ENCODE measurements around the gene TEKT5.

The TEKT5 gene

GRCh38 chr16:10669791-10670190, 24.9 kb downstream of the TEKT5 start:
- DNase-seq (ENCODE audit: low spot score), result no peak
- Histone ChIP-seq H2BK120ac (ENCODE audit: low read depth, low read length) (no peak overlapping the region), H3K4me1 (ENCODE audit: control insufficient read depth in 2 of 2, insufficient read depth in 1 of 2, low read depth in 1 of 2, low read length in 2 of 2) (no peaks in the 10 kb centered on the region), H3K23ac (ENCODE audit: low read depth, low read length, poor library complexity) (no peak overlapping the region), H3K14ac (ENCODE audit: low read length) (no peak overlapping the region), H3K9ac (ENCODE audit: low read depth, low read length, poor library complexity) (no peak overlapping the region), H2BK5ac (ENCODE audit: low read length) (no peak overlapping the region), H3K79me1 (ENCODE audit: low read depth, low read length) (no peaks in the 10 kb centered on the region), H2BK12ac (ENCODE audit: low read length) (no peak overlapping the region), H3K4ac (ENCODE audit: low read length) (no peak overlapping the region), H2AFZ (ENCODE audit: low read length) (no peak overlapping the region), H4K8ac (ENCODE audit: low read depth, low read length) (no peak overlapping the region), H3K9me3 (replicated peaks in 1 of 2; ENCODE audit: control insufficient read depth in 2 of 2, insufficient read depth in 1 of 2, low read depth in 1 of 2, low read length in 2 of 2) (no peaks in the 10 kb centered on the region), H3K27ac (replicated peaks; ENCODE audit: low read length) (no peak overlapping the region), H2AK5ac (ENCODE audit: low read depth, low read length) (no peak overlapping the region), H3K36me3 (replicated peaks in 1 of 2; ENCODE audit: control insufficient read depth in 2 of 2, insufficient read depth in 2 of 2, low read length in 2 of 2) (no peaks in the 10 kb centered on the region), H4K91ac (ENCODE audit: low read depth, low read length, poor library complexity) (no peak overlapping the region), H2BK15ac (ENCODE audit: low read length) (no peak overlapping the region), H3K27me3 (ENCODE audit: control insufficient read depth in 3 of 3, insufficient read depth in 3 of 3, low read depth in 1 of 3, low read length in 3 of 3) (peaks cover 0 to 10% (median 0%) of the 10 kb centered on the region in 3 experiments), H3K18ac (ENCODE audit: low read length) (peak overlapping the region; percentile 27), H3K4me2 (ENCODE audit: insufficient read depth, low read length, poor library complexity, severe bottlenecking) (no peak overlapping the region), H3K4me3 (ENCODE audit: low read length in 2 of 2) (no peak overlapping the region)
- WGBS, 2 donors (ENCODE audit: extremely low coverage in 2 of 2, insufficient read length in 2 of 2, insufficient replicate concordance in 1 of 2), result no CpG with 5 or more reads among the region's 4 CpGs

DNA sequence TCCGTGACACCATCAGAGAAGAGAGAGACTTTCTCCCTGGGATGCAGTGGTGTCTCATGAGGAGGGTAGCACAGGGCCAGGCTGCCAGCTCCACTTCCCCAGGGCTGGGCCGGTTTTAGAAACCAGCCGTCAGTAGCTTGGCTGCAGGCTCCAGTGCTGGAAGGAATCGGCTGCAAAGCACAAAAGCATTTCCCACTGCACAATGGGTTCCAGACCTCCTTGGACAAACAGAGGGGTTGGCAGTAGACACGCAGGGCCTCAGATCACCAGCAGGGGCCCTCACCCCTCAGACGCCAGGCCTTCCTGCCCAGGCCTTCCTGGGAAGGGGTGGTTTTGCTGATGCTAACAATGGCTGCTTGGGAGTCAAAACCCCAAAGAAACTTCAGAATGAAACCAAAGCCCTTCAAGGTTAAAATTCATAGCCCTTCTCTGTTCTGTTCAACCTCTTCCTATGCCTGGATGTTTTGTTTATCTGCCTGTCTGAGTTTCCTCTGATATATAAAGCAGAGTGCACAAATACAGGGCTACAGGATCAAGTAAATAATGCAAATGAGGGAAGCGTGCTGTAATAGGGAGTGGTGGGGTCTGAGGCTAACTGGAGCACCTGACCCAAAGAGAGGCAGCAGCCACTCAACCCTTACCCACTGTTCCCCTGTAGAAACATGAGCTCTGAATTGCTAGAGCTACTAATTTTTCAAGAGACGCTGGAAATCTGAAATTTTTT, 26.2 kb downstream of the TEKT5 start:
- peak; percentile 23 for DNase-seq (ENCODE audit: low spot score)
- Histone ChIP-seq H3K14ac (ENCODE audit: low read length) (no peak overlapping the region), H3K23ac (ENCODE audit: low read depth, low read length, poor library complexity) (no peak overlapping the region), H3K9me3 (replicated peaks in 1 of 2; ENCODE audit: control insufficient read depth in 2 of 2, insufficient read depth in 1 of 2, low read depth in 1 of 2, low read length in 2 of 2) (peaks cover 0 to 2% of the 10 kb centered on the region in 2 donors), H3K27ac (replicated peaks; ENCODE audit: low read length) (no peak overlapping the region), H3K18ac (ENCODE audit: low read length) (no peak overlapping the region), H3K27me3 (ENCODE audit: control insufficient read depth in 3 of 3, insufficient read depth in 3 of 3, low read depth in 1 of 3, low read length in 3 of 3) (peaks cover 0 to 10% (median 0%) of the 10 kb centered on the region in 3 experiments), H2BK5ac (ENCODE audit: low read length) (no peak overlapping the region), H3K79me1 (ENCODE audit: low read depth, low read length) (no peaks in the 10 kb centered on the region), H4K8ac (ENCODE audit: low read depth, low read length) (no peak overlapping the region), H4K91ac (ENCODE audit: low read depth, low read length, poor library complexity) (no peak overlapping the region), H3K4me3 (ENCODE audit: low read length in 2 of 2) (no peak overlapping the region), H2AK5ac (ENCODE audit: low read depth, low read length) (no peak overlapping the region), H2BK12ac (ENCODE audit: low read length) (no peak overlapping the region), H3K9ac (ENCODE audit: low read depth, low read length, poor library complexity) (no peak overlapping the region), H3K4me1 (ENCODE audit: control insufficient read depth in 2 of 2, insufficient read depth in 1 of 2, low read depth in 1 of 2, low read length in 2 of 2) (no peaks in the 10 kb centered on the region), H2BK15ac (ENCODE audit: low read length) (no peak overlapping the region), H2BK120ac (ENCODE audit: low read depth, low read length) (no peak overlapping the region), H3K4ac (ENCODE audit: low read length) (no peak overlapping the region), H2AFZ (ENCODE audit: low read length) (peak overlapping the region; percentile 76), H3K36me3 (replicated peaks in 1 of 2; ENCODE audit: control insufficient read depth in 2 of 2, insufficient read depth in 2 of 2, low read length in 2 of 2) (no peaks in the 10 kb centered on the region), H3K4me2 (ENCODE audit: insufficient read depth, low read length, poor library complexity, severe bottlenecking) (no peak overlapping the region)
- no CpG with 5 or more reads among the region's 8 CpGs for WGBS, 2 donors (ENCODE audit: extremely low coverage in 2 of 2, insufficient read length in 2 of 2, insufficient replicate concordance in 1 of 2)

- H3K4me1 ChIP-seq (ENCODE audit: control insufficient read depth in 2 of 2, insufficient read depth in 1 of 2, low read depth in 1 of 2, low read length in 2 of 2), result no peaks in the 10 kb centered on the region
- no peak overlapping the region for H4K91ac ChIP-seq (ENCODE audit: low read depth, low read length, poor library complexity)
- DNase-seq (ENCODE audit: low spot score), result no peak
- H3K4me2 ChIP-seq (ENCODE audit: insufficient read depth, low read length, poor library complexity, severe bottlenecking), result no peak overlapping the region
- no peak overlapping the region for H3K27ac ChIP-seq (replicated peaks; ENCODE audit: low read length)
- H3K79me1 ChIP-seq (ENCODE audit: low read depth, low read length), result no peaks in the 10 kb centered on the region
- no peak overlapping the region for H3K4me3 ChIP-seq (ENCODE audit: low read length in 2 of 2)
- H3K18ac ChIP-seq (ENCODE audit: low read length), result no peak overlapping the region
- H3K23ac ChIP-seq (ENCODE audit: low read depth, low read length, poor library complexity), result no peak overlapping the region
- H2BK120ac ChIP-seq (ENCODE audit: low read depth, low read length), result no peak overlapping the region
- no peaks in the 10 kb centered on the region for H3K36me3 ChIP-seq (replicated peaks in 1 of 2; ENCODE audit: control insufficient read depth in 2 of 2, insufficient read depth in 2 of 2, low read length in 2 of 2)
- no peak overlapping the region for H2BK15ac ChIP-seq (ENCODE audit: low read length)
- no CpG with 5 or more reads among the region's 8 CpGs for WGBS, 2 donors (ENCODE audit: extremely low coverage in 2 of 2, insufficient read length in 2 of 2, insufficient replicate concordance in 1 of 2)
- H4K8ac ChIP-seq (ENCODE audit: low read depth, low read length), result no peak overlapping the region
- H2BK5ac ChIP-seq (ENCODE audit: low read length), result no peak overlapping the region
- peaks cover 0 to 3% of the 10 kb centered on the region in 2 donors for H3K9me3 ChIP-seq (replicated peaks in 1 of 2; ENCODE audit: control insufficient read depth in 2 of 2, insufficient read depth in 1 of 2, low read depth in 1 of 2, low read length in 2 of 2)
- no peak overlapping the region for H3K14ac ChIP-seq (ENCODE audit: low read length)
- no peak overlapping the region for H2BK12ac ChIP-seq (ENCODE audit: low read length)
- H3K27me3 ChIP-seq (ENCODE audit: control insufficient read depth in 3 of 3, insufficient read depth in 3 of 3, low read depth in 1 of 3, low read length in 3 of 3), result peaks cover 0 to 6% (median 0%) of the 10 kb centered on the region in 3 experiments
- no peak overlapping the region for H2AFZ ChIP-seq (ENCODE audit: low read length)
- no peak overlapping the region for H3K9ac ChIP-seq (ENCODE audit: low read depth, low read length, poor library complexity)
- no peak overlapping the region for H2AK5ac ChIP-seq (ENCODE audit: low read depth, low read length)
- H3K4ac ChIP-seq (ENCODE audit: low read length), result no peak overlapping the region
Measured at GRCh38 chr16:10667239-10667638, 27.5 kb downstream of the TEKT5 start.

DNA sequence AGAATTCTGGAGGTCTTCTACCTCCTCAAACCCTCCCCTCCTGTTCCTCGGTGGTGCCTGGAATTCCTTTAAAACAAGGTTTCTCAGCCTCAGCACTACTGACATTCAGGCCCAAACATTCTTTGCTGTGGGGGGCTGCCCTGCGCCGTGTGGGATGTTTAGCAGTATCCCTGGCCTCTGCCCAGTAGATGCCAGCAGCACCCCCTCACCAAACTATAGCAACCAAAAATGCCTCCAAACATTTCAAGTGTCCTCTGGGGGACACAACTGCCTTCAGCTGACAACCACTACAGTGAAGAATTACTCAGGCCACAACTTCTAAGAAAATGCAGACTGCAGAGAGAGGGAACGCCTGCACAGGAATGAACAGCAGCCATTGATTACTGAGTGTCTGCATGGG, 28.4 kb downstream of the TEKT5 start:
- Histone ChIP-seq H3K4me2 (ENCODE audit: insufficient read depth, low read length, poor library complexity, severe bottlenecking) (no peak overlapping the region), H2AFZ (ENCODE audit: low read length) (no peak overlapping the region), H3K4ac (ENCODE audit: low read length) (no peak overlapping the region), H3K14ac (ENCODE audit: low read length) (no peak overlapping the region), H2BK5ac (ENCODE audit: low read length) (no peak overlapping the region), H3K23ac (ENCODE audit: low read depth, low read length, poor library complexity) (no peak overlapping the region), H3K27ac (replicated peaks; ENCODE audit: low read length) (no peak overlapping the region), H3K9me3 (replicated peaks in 1 of 2; ENCODE audit: control insufficient read depth in 2 of 2, insufficient read depth in 1 of 2, low read depth in 1 of 2, low read length in 2 of 2) (peaks cover 0 to 3% of the 10 kb centered on the region in 2 donors), H3K36me3 (replicated peaks in 1 of 2; ENCODE audit: control insufficient read depth in 2 of 2, insufficient read depth in 2 of 2, low read length in 2 of 2) (no peaks in the 10 kb centered on the region), H3K4me3 (ENCODE audit: low read length in 2 of 2) (no peak overlapping the region), H4K91ac (ENCODE audit: low read depth, low read length, poor library complexity) (no peak overlapping the region), H3K9ac (ENCODE audit: low read depth, low read length, poor library complexity) (no peak overlapping the region), H2BK15ac (ENCODE audit: low read length) (no peak overlapping the region), H3K79me1 (ENCODE audit: low read depth, low read length) (no peaks in the 10 kb centered on the region), H3K18ac (ENCODE audit: low read length) (no peak overlapping the region), H2BK12ac (ENCODE audit: low read length) (no peak overlapping the region), H2AK5ac (ENCODE audit: low read depth, low read length) (no peak overlapping the region), H3K4me1 (ENCODE audit: control insufficient read depth in 2 of 2, insufficient read depth in 1 of 2, low read depth in 1 of 2, low read length in 2 of 2) (no peaks in the 10 kb centered on the region), H2BK120ac (ENCODE audit: low read depth, low read length) (no peak overlapping the region), H3K27me3 (ENCODE audit: control insufficient read depth in 3 of 3, insufficient read depth in 3 of 3, low read depth in 1 of 3, low read length in 3 of 3) (peaks cover 0 to 6% (median 0%) of the 10 kb centered on the region in 3 experiments), H4K8ac (ENCODE audit: low read depth, low read length) (no peak overlapping the region)
- WGBS, 2 donors (ENCODE audit: extremely low coverage in 2 of 2, insufficient read length in 2 of 2, insufficient replicate concordance in 1 of 2), result no CpG with 5 or more reads among the region's 4 CpGs
- no peak for DNase-seq (ENCODE audit: low spot score)
